DOHH2 (cell line): Measurements from ENCODE around the gene KRTAP5-5.
"Not testable (repeated sequence)": the region's sequence is repeated elsewhere in the genome, so short reads cannot be mapped to it uniquely, and the experiment has no call there.

Experiments
- EZH2phosphoT487 ChIP-seq: fragments of 200-600 bp; sonication (generic); IDR thresholded peaks from 2 replicates; pipeline ENCODE4 v1.6.1; 2017; ENCODE audit warnings: borderline replicate concordance, mild to moderate bottlenecking, antibody characterized with exemption, low read length, moderate library complexity, mixed read lengths
- TF ChIP-seq, protein P1 (sequence below): fragments of 200-600 bp; sonication (generic); IDR thresholded peaks from one replicate; pipeline ENCODE4 v1.5.1; 2014; ENCODE audit warnings: antibody characterized with exemption, mild to moderate bottlenecking, low read depth, low read length; ENCODE audit not compliant: poor library complexity, severe bottlenecking

DNA sequence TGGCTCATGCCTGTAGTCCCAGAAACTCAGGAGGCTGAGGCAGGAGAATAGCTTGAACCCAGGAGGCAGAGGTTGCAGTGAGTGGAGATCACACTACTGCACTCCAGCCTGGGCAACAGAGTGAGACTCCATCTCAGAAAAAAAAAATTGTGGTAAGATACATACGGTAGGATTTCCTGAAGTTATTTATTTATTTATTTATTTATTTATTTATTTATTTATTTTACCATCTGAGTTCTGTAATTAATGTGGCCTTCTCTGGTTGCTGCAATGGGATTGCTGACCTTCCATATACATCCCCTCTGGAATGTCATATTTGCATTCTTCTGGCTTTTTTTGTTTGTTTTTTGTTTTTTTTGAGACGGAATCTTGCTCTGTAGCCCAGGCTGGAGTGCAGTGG is 46.7 kb upstream of the KRTAP5-5 start:
- TF ChIP-seq, protein P1, sequence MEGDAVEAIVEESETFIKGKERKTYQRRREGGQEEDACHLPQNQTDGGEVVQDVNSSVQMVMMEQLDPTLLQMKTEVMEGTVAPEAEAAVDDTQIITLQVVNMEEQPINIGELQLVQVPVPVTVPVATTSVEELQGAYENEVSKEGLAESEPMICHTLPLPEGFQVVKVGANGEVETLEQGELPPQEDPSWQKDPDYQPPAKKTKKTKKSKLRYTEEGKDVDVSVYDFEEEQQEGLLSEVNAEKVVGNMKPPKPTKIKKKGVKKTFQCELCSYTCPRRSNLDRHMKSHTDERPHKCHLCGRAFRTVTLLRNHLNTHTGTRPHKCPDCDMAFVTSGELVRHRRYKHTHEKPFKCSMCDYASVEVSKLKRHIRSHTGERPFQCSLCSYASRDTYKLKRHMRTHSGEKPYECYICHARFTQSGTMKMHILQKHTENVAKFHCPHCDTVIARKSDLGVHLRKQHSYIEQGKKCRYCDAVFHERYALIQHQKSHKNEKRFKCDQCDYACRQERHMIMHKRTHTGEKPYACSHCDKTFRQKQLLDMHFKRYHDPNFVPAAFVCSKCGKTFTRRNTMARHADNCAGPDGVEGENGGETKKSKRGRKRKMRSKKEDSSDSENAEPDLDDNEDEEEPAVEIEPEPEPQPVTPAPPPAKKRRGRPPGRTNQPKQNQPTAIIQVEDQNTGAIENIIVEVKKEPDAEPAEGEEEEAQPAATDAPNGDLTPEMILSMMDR, result not testable (repeated sequence)
- not testable (repeated sequence) for TF ChIP-seq EZH2phosphoT487
